GM12875 (cell line): ENCODE results near the gene WDR70.

Experiments
- H3K4me3 ChIP-seq: one replicate; pipeline ENCODE4 v1.5.1; 2011; ENCODE audit warnings: low read depth, low read length, control low read depth
- CTCF ChIP-seq: IDR thresholded peaks from 2 replicates; pipeline ENCODE4 v1.5.1; 2011; ENCODE audit warnings: low read depth, mild to moderate bottlenecking, control low read depth, inconsistent platforms, low read length, moderate library complexity, borderline replicate concordance; ENCODE audit not compliant: insufficient read depth

The WDR70 gene

GRCh38 chr5:37568018-37568753, 189.1 kb downstream of the WDR70 start:
- no peak for TF ChIP-seq CTCF
- H3K4me3 ChIP-seq: no peak overlapping the region

- TF ChIP-seq CTCF: no peak
- no peak overlapping the region for H3K4me3 ChIP-seq
Observed at GRCh38 chr5:37568893-37569292, 189.8 kb downstream of the WDR70 start.

- no peak overlapping the region for H3K4me3 ChIP-seq
Observed at GRCh38 chr5:37569466-37569865, 190.3 kb downstream of the WDR70 start.

GRCh38 chr5:37570597-37570996, 191.5 kb downstream of the WDR70 start:
- H3K4me3 ChIP-seq: no peak overlapping the region
- no peak for TF ChIP-seq CTCF

More at GRCh38 chr5:37569466-37569865, 190.3 kb downstream of the WDR70 start:
- no peak for TF ChIP-seq CTCF

- H3K4me3 ChIP-seq: no peak overlapping the region
- TF ChIP-seq CTCF: no peak
Observed at GRCh38 chr5:37571985-37572384, 192.9 kb downstream of the WDR70 start.

GRCh38 chr5:37575541-37576489, 196.7 kb downstream of the WDR70 start:
- TF ChIP-seq CTCF: no peak
- no peak overlapping the region for H3K4me3 ChIP-seq
